WTC11 (cell line): ENCODE results near the gene CEP131. TPM values are rescaled to one million over a fixed set of nuclear protein-coding genes. Genes with fewer than 3 reads are reported as not detected.

Experiments
- ATAC-seq: fragments of 200-7000 bp; cut with Tn5 transposase; 2 replicates; pipeline ENCODE4 v1.10.0; 2021; ENCODE audit warnings: mild to moderate bottlenecking, moderate library complexity
- CTCF ChIA-PET: fragments of 300-600 bp; sonication (Branson Sonifier 250); formaldehyde crosslinking; loops from one replicate; lab custom pipeline; 2021; ENCODE audit warnings: antibody characterized with exemption; lab: Charles Lee
- POLR2A ChIA-PET: fragments of 350-600 bp; sonication (Branson Sonifier 250); formaldehyde crosslinking; loops from one replicate; lab custom pipeline; 2021; ENCODE audit warnings: antibody characterized with exemption; lab: Charles Lee
- DNase-seq: peaks from one replicate; pipeline ENCODE4 v3.0.0; 2021; ENCODE audit warnings: low spot score
- H3K27ac Mint-ChIP-seq: 2 replicates; pipeline ENCODE4 v1.8.0; 2021; ENCODE audit warnings: mixed read lengths
- H3K27me3 Mint-ChIP-seq: 2 replicates; pipeline ENCODE4 v1.8.0; 2021; ENCODE audit warnings: low read depth, mild to moderate bottlenecking, moderate library complexity, mixed read lengths
- H3K36me3 Mint-ChIP-seq: 2 replicates; pipeline ENCODE4 v1.8.0; 2021; ENCODE audit warnings: mixed read lengths
- H3K4me1 Mint-ChIP-seq: 2 replicates; pipeline ENCODE4 v1.8.0; 2022; ENCODE audit warnings: mixed read lengths
- H3K4me3 Mint-ChIP-seq: 2 replicates; pipeline ENCODE4 v1.8.0; 2021; ENCODE audit warnings: mild to moderate bottlenecking, moderate library complexity, mixed read lengths
- H3K9me3 Mint-ChIP-seq: 2 replicates; pipeline ENCODE4 v1.8.0; 2021; ENCODE audit warnings: mixed read lengths
- ATF6 ChIP-seq: sonication (generic); formaldehyde crosslinking; IDR thresholded peaks from 2 replicates; pipeline ENCODE4 v1.8.1; 2023; ENCODE audit warnings: mild to moderate bottlenecking, missing genetic modification reagents
- E2F4 ChIP-seq: sonication (generic); formaldehyde crosslinking; IDR thresholded peaks from 2 replicates; pipeline ENCODE4 v1.8.1; 2022; ENCODE audit warnings: low read depth, mild to moderate bottlenecking, moderate library complexity, missing genetic modification reagents, borderline replicate concordance
- ELF4 ChIP-seq: sonication (generic); formaldehyde crosslinking; IDR thresholded peaks from 2 replicates; pipeline ENCODE4 v1.8.1; 2022; ENCODE audit warnings: low read depth, mild to moderate bottlenecking, moderate library complexity, missing genetic modification reagents
- EMX1 ChIP-seq: fragments of 250-450 bp; sonication (Bioruptor Pico); IDR thresholded peaks from 2 replicates; pipeline ENCODE4 v1.8.0; 2021; ENCODE audit warnings: mild to moderate bottlenecking
- FOXJ3 ChIP-seq: sonication (generic); formaldehyde crosslinking; IDR thresholded peaks from 2 replicates; pipeline ENCODE4 v1.9.0; 2021; ENCODE audit warnings: missing genetic modification reagents, mild to moderate bottlenecking, borderline replicate concordance
- FOXK1 ChIP-seq: sonication (generic); formaldehyde crosslinking; IDR thresholded peaks from 2 replicates; pipeline ENCODE4 v1.8.0; 2022; ENCODE audit warnings: mild to moderate bottlenecking, moderate library complexity, missing genetic modification reagents
- HMGA2 ChIP-seq: fragments of 250-450 bp; sonication (Bioruptor Pico); IDR thresholded peaks from 2 replicates; pipeline ENCODE4 v1.4.0; 2021; ENCODE audit warnings: mild to moderate bottlenecking, moderate library complexity
- JUN ChIP-seq: sonication (generic); formaldehyde crosslinking; IDR thresholded peaks from 2 replicates; pipeline ENCODE4 v1.8.0; 2023; ENCODE audit warnings: mild to moderate bottlenecking, missing genetic modification reagents
- NR2C2 ChIP-seq: sonication (generic); formaldehyde crosslinking; IDR thresholded peaks from 2 replicates; pipeline ENCODE4 v1.8.0; 2022; ENCODE audit warnings: mild to moderate bottlenecking, missing genetic modification reagents
- NR3C1 ChIP-seq: sonication (generic); formaldehyde crosslinking; conservative IDR thresholded peaks from 2 replicates; pipeline ENCODE4 v1.8.1; 2023; ENCODE audit warnings: low read depth, mild to moderate bottlenecking, missing genetic modification reagents
- SOX15 ChIP-seq: fragments of 250-450 bp; sonication (Bioruptor Pico); IDR thresholded peaks from 2 replicates; pipeline ENCODE4 v1.9.0; 2021; ENCODE audit warnings: mild to moderate bottlenecking
- STAT6 ChIP-seq: sonication (generic); formaldehyde crosslinking; conservative IDR thresholded peaks from 2 replicates; pipeline ENCODE4 v1.8.1; 2023; ENCODE audit warnings: mild to moderate bottlenecking, low read depth, missing genetic modification reagents, moderate library complexity
- TCF7 ChIP-seq: sonication (generic); formaldehyde crosslinking; IDR thresholded peaks from 2 replicates; pipeline ENCODE4 v1.8.0; 2022; ENCODE audit warnings: mild to moderate bottlenecking, low read depth, missing genetic modification reagents, moderate library complexity
- ZNF219 ChIP-seq: sonication (generic); formaldehyde crosslinking; IDR thresholded peaks from 2 replicates; pipeline ENCODE4 v1.8.0; 2023; ENCODE audit warnings: missing genetic modification reagents, mild to moderate bottlenecking, borderline replicate concordance
- ZNF671 ChIP-seq: fragments of 250-450 bp; sonication (Bioruptor Pico); IDR thresholded peaks from 2 replicates; pipeline ENCODE4 v1.8.0; 2021; ENCODE audit warnings: mild to moderate bottlenecking
- total RNA-seq: library from RNA; stranded (reverse); gene quantifications from 3 replicates; pipeline ENCODE4 v1.2.3, GENCODE V29; 2021
- TF ChIP-seq, protein P1 (sequence below): sonication (generic); formaldehyde crosslinking; IDR thresholded peaks from 2 replicates; pipeline ENCODE4 v1.8.0; 2022; ENCODE audit warnings: mild to moderate bottlenecking, missing genetic modification reagents
- TF ChIP-seq, protein P2 (sequence below): sonication (generic); formaldehyde crosslinking; IDR thresholded peaks from 2 replicates; pipeline ENCODE4 v1.8.1; 2023; ENCODE audit warnings: mild to moderate bottlenecking, missing genetic modification reagents, moderate library complexity
- TF ChIP-seq, protein P3 (sequence below): sonication (generic); formaldehyde crosslinking; IDR thresholded peaks from 2 replicates; pipeline ENCODE4 v1.8.1; 2022; ENCODE audit warnings: mild to moderate bottlenecking, missing genetic modification reagents, moderate library complexity, borderline replicate concordance
- TF ChIP-seq, protein P4 (sequence below): fragments of 250-450 bp; sonication (Bioruptor Pico); IDR thresholded peaks from 2 replicates; pipeline ENCODE4 v1.9.0; 2021; ENCODE audit warnings: moderate library complexity, mild to moderate bottlenecking, inconsistent platforms, borderline replicate concordance

CEP131 gene
- total RNA-seq, 1 experiment from 2014 or later: 35.2 TPM

DNA sequence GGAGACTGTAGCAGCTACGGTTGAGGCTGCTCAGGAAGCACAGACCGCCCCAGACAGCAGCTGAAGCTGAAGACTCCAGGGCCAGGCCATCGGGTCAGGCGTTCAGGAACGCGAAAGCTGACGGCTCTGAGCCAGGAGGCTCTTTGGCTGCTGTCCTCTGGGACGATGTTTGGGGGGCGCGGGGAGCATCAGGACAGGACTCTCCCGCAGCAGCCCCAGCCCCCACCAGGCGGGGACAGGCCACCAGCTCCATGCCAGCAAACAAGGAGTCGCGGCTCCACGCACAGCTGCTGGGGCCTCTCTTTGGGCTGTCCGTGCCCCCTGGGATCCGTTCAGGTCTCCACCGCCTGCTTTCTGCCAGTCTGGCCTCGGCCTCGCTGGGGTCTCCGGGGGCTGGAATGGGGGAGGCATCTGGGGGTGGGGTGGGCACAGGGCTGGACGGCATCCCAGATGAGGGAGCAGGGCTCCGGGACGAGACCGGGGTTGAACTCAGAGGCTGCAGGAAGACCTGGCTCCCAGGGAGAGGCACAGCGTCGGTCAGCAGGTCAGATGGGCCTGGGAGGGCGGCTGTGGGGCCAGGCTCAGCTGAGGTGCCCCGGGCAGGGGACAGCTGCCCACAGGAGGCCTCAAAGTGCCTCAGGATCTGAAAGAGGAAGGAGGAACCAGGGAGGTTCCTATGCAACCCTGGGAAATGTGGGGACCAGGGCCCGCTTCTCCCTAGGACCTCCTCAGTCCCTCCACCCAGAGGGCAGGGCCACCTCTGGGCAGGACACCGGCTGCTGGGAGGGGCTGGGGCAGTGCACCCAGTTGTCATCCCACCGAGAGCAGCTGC is 6.3 kb upstream of the CEP131 start:
- peaks cover 14% of the 10 kb centered on the region for H3K36me3 Mint-ChIP-seq
- ChIA-PET POLR2A (no interaction called here), CTCF (interaction anchor here (1.0 to 1.1 kb wide), 4 partner anchors 10 to 107 kb away, joined by 3 to 7 read pairs (median 4); partner anchors contain the start of gene NDUFAF8)
- no peak for TF ChIP-seq NR3C1
- TF ChIP-seq STAT6: no peak
- TF ChIP-seq FOXJ3 (CRISPR knock-in tag): no peak
- TF ChIP-seq, protein P1, sequence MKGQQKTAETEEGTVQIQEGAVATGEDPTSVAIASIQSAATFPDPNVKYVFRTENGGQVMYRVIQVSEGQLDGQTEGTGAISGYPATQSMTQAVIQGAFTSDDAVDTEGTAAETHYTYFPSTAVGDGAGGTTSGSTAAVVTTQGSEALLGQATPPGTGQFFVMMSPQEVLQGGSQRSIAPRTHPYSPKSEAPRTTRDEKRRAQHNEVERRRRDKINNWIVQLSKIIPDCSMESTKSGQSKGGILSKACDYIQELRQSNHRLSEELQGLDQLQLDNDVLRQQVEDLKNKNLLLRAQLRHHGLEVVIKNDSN: no peak
- TF ChIP-seq, protein P2, sequence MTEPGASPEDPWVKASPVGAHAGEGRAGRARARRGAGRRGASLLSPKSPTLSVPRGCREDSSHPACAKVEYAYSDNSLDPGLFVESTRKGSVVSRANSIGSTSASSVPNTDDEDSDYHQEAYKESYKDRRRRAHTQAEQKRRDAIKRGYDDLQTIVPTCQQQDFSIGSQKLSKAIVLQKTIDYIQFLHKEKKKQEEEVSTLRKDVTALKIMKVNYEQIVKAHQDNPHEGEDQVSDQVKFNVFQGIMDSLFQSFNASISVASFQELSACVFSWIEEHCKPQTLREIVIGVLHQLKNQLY (CRISPR knock-in tag): no peak
- no peak for TF ChIP-seq ZNF219 (CRISPR knock-in tag)
- TF ChIP-seq TCF7 (CRISPR knock-in tag): no peak
- TF ChIP-seq HMGA2 (CRISPR knock-in tag): no peak
- TF ChIP-seq, protein P3, sequence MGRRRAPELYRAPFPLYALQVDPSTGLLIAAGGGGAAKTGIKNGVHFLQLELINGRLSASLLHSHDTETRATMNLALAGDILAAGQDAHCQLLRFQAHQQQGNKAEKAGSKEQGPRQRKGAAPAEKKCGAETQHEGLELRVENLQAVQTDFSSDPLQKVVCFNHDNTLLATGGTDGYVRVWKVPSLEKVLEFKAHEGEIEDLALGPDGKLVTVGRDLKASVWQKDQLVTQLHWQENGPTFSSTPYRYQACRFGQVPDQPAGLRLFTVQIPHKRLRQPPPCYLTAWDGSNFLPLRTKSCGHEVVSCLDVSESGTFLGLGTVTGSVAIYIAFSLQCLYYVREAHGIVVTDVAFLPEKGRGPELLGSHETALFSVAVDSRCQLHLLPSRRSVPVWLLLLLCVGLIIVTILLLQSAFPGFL (CRISPR knock-in tag): no peak
- TF ChIP-seq, protein P4, sequence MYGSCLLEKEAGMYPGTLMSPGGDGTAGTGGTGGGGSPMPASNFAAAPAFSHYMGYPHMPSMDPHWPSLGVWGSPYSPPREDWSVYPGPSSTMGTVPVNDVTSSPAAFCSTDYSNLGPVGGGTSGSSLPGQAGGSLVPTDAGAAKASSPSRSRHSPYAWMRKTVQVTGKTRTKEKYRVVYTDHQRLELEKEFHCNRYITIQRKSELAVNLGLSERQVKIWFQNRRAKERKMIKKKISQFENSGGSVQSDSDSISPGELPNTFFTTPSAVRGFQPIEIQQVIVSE (CRISPR knock-in tag): no peak
- TF ChIP-seq EMX1 (CRISPR knock-in tag): no peak
- TF ChIP-seq E2F4 (CRISPR knock-in tag): no peak
- TF ChIP-seq ZNF671 (CRISPR knock-in tag): no peak
- TF ChIP-seq ATF6: no peak
- no peak for TF ChIP-seq SOX15 (CRISPR knock-in tag)
- TF ChIP-seq NR2C2 (CRISPR knock-in tag): no peak
- no peak for TF ChIP-seq ELF4 (CRISPR knock-in tag)
- TF ChIP-seq FOXK1 (CRISPR knock-in tag): no peak
- no peak for TF ChIP-seq JUN (CRISPR knock-in tag)
- H3K9me3 Mint-ChIP-seq: no peaks in the 10 kb centered on the region
- H3K4me3 Mint-ChIP-seq: no peak overlapping the region
- peaks cover 16% of the 10 kb centered on the region for H3K27me3 Mint-ChIP-seq
- peaks cover under 1% of the 10 kb centered on the region; the same call in 1 of the 2 replicates for H3K4me1 Mint-ChIP-seq
- DNase-seq (no peak), ATAC-seq (no peak)
- H3K27ac Mint-ChIP-seq: no peak overlapping the region
